GM12878 (cell line): Measurements from ENCODE around the gene SRGAP2C. TPM values are rescaled to one million over a fixed set of nuclear protein-coding genes. Genes with fewer than 3 reads are reported as not detected.
"Not testable (repeated sequence)": the region's sequence is repeated elsewhere in the genome, so short reads cannot be mapped to it uniquely, and the experiment has no call there.

ENCODE experiments used
- ATAC-seq: fragments of 200-7000 bp; cut with Tn5 transposase; 3 replicates; pipeline ENCODE4 v1.9.1; 2020; ENCODE audit warnings: mild to moderate bottlenecking, moderate library complexity
- BruUV-seq: library from RNA; stranded (reverse); fragments of 400-500 nt; replicated peaks from 2 replicates; lab custom pipeline; 2021; lab: Mats Ljungman, UMichigan
- CTCF ChIA-PET: fragments of 300-600 bp; sonication (Branson Sonifier 250); formaldehyde crosslinking; extraction: SDS; loops from one replicate; lab custom pipeline; 2021; ENCODE audit warnings: inconsistent platforms; lab: Yijun Ruan, JAX
- POLR2A ChIA-PET: fragments of 350-600 bp; formaldehyde crosslinking; extraction: SDS; loops from one replicate; lab custom pipeline; 2021; ENCODE audit warnings: inconsistent platforms; lab: Charles Lee
- RAD21 ChIA-PET: fragments of 300-600 bp; sonication (Branson Sonifier 250); formaldehyde crosslinking; loops from one replicate; lab custom pipeline; 2023; ENCODE audit warnings: antibody characterized with exemption; ENCODE audit not compliant: unreplicated experiment; lab: Charles Lee
- SMC1A ChIA-PET: fragments of 300-600 bp; sonication (Branson Sonifier 250); formaldehyde crosslinking; loops from one replicate; lab custom pipeline; 2023; ENCODE audit not compliant: unreplicated experiment, uncharacterized antibody; lab: Charles Lee
- DNase-seq: peaks from one replicate; pipeline ENCODE4 v3.0.0-alpha.2; 2011; ENCODE audit warnings: low read depth, low spot score
- FAIRE-seq: peaks from 3 replicates; lab custom pipeline; 2011; peaks lifted over from hg19 to GRCh38; lab: Jason Lieb, UNC
- H2AFZ ChIP-seq: 2 replicates; pipeline ENCODE4 v1.6.0; 2011; ENCODE audit warnings: low read depth, low read length, control low read depth; ENCODE audit not compliant: control insufficient read depth
- H3K27ac ChIP-seq: 2 replicates; pipeline ENCODE4 v1.5.1; 2011; ENCODE audit warnings: control low read depth; ENCODE audit not compliant: control insufficient read depth, insufficient read depth
- H3K27me3 ChIP-seq, 2 experiments: replicated peaks in 1 of 2; 2 replicates each; pipeline versions ENCODE4 v1.6.0 to v1.6.1; 2011; ENCODE audit warnings: low read length in 1 of 2; ENCODE audit not compliant: control insufficient read depth in 2 of 2, insufficient read depth in 2 of 2
- H3K36me3 ChIP-seq, 2 experiments: 2 replicates each; pipeline ENCODE4 v1.5.1; 2011; ENCODE audit warnings: low read length in 1 of 2; ENCODE audit not compliant: control insufficient read depth in 2 of 2, insufficient read depth in 2 of 2
- H3K4me1 ChIP-seq: 2 replicates; pipeline ENCODE4 v1.6.1; 2011; ENCODE audit warnings: mild to moderate bottlenecking, low read length, moderate library complexity, mixed read lengths; ENCODE audit not compliant: control insufficient read depth, insufficient read depth
- H3K4me2 ChIP-seq: 2 replicates; pipeline ENCODE4 v1.6.0; 2011; ENCODE audit warnings: control low read depth; ENCODE audit not compliant: control insufficient read depth, insufficient read depth
- H3K4me3 ChIP-seq: fragments of 200-600 bp; sonication (generic); 2 replicates; pipeline ENCODE4 v1.5.1; 2016
- H3K79me2 ChIP-seq: 2 replicates; pipeline ENCODE4 v1.6.0; 2011; ENCODE audit warnings: low read length; ENCODE audit not compliant: control insufficient read depth, insufficient read depth
- H3K9ac ChIP-seq: 2 replicates; pipeline ENCODE4 v1.8.0; 2011; ENCODE audit warnings: low read length, control low read depth, mixed read lengths; ENCODE audit not compliant: control insufficient read depth, insufficient read depth
- H3K9me3 ChIP-seq: replicated peaks from 3 replicates; pipeline ENCODE4 v1.5.1; 2011; ENCODE audit warnings: mild to moderate bottlenecking, low read length; ENCODE audit not compliant: control insufficient read depth, insufficient read depth
- H4K20me1 ChIP-seq: 2 replicates; pipeline ENCODE4 v1.6.0; 2011; ENCODE audit not compliant: control insufficient read depth, insufficient read depth
- SRF ChIP-seq, 2 experiments: IDR thresholded peaks; 2 replicates each; pipeline ENCODE4 v1.6.1; 2011; ENCODE audit warnings: low read depth in 2 of 2, low read length in 2 of 2, mild to moderate bottlenecking in 1 of 2, moderate library complexity in 1 of 2
- WGBS: methylation state at CpG from one replicate; pipeline ENCODE4 v1.1.6; 2016; ENCODE audit warnings: low lambda C conversion rate; ENCODE audit not compliant: insufficient replicate concordance, insufficient coverage; ENCODE audit errors: missing lambda C conversion rate; 5-methylcytosine and 5-hydroxymethylcytosine counted together
- in situ Hi-C: fragments of 300-500 bp; cut with MboI; formaldehyde crosslinking; loops from 9 replicates; pipeline ENCODE4 v1.14.3; 2018; ENCODE audit warnings: mixed read lengths
- intact Hi-C: fragments of 100-400 bp; cut with micrococcal nuclease; formaldehyde crosslinking; loops from one replicate; pipeline ENCODE4 v1.14.2; 2022; ENCODE audit not compliant: unreplicated experiment
- polyA plus RNA-seq, 11 experiments: library from polyadenylated mRNA; depleted of rRNA in 4 of 11; unstranded in 6 of 11; stranded (reverse) in 5 of 11; fragments of >200 nt; fragmentation: Nextera tagmentation in 4 of 11; fragmentation: Illumina TruSeq in 1 of 11; extraction: Ambion mirVana in 4 of 11; extraction: Trizol in 1 of 11; gene quantifications; 1 replicate in 1 of 11; 2 replicates in 10 of 11; pipeline versions ENCODE4 v1.2.1 to v1.2.3, GENCODE V29; 2011 to 2016; ENCODE audit warnings: inconsistent platforms in 2 of 11, missing spikeins in 2 of 11, low read depth in 1 of 11
- total RNA-seq, 4 experiments: library from RNA; depleted of rRNA in 3 of 4; stranded (reverse); fragments of >200 nt in 3 of 4; fragmentation: Illumina TruSeq in 1 of 4; extraction: Trizol in 1 of 4; gene quantifications; 2 replicates each; pipeline versions ENCODE4 v1.2.1 to v1.2.3, GENCODE V29; 2013 to 2021

The SRGAP2C gene
- total and polyA plus RNA-seq, 10 of the 15 experiments (the other 5 are each of a cell fraction or from before 2014, with no cell fraction given) = 0.82 to 7.6 (median 2.3) TPM

DNA sequence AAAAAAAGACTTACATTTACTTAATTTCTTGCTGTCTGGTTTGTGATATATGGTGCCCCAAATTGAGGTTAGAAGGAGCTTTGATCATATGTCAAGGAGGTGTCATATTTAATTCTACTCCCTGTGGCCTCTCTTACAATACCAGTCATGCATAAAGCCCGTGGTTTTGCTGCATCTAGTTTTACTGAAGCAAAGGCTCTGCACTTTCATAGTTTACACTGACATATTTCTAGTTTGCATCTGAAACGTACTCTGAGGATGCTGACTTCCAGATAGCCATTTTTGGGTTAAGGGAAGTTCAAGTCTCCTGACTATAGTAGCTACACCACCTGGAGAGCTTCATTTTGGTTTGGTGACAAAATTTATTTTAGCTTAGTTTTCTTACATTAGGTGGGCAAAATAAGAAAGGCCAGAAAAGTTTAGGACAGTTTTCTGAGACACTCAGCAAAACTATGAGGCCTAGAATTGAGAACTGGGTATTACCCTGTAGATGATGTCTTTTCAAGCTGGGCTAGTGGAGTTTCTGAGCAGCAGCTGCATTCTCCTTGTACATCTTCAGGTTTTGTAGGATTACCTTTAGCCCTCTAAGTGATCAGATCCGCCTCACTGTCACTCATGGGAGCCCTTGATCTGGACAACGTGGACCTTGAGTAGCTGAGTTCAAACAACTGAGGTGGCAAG is 47.8 kb downstream of the SRGAP2C start:
- BruUV-seq = not testable (repeated sequence)
- peak; percentile 79 for ATAC-seq
- peak in 1 of 2 experiments; percentile 56; a peak in 1 of 4 replicates for TF ChIP-seq SRF (IDR thresholded peaks at IDR 0.05; ENCODE audit: low read depth in 2 of 2, low read length in 2 of 2)

GRCh38 chr1:121234090-121234759 is 49.5 kb downstream of the SRGAP2C start:
- H3K4me1 ChIP-seq, H3K36me3 ChIP-seq, CTCF ChIA-PET, DNase-seq, H2AFZ ChIP-seq, RAD21 ChIA-PET, H3K4me3 ChIP-seq, H3K9ac ChIP-seq, H3K4me2 ChIP-seq, ATAC-seq, intact Hi-C loops, SMC1A ChIA-PET, FAIRE-seq, H3K9me3 ChIP-seq, in situ Hi-C loops, POLR2A ChIA-PET, H4K20me1 ChIP-seq, H3K79me2 ChIP-seq, H3K27me3 ChIP-seq, BruUV-seq, H3K27ac ChIP-seq: not testable (repeated sequence)
- no CpG with 5 or more reads among the region's 6 CpGs for WGBS

More for the DNA sequence above, 47.8 kb downstream of the SRGAP2C start:
- H2AFZ ChIP-seq, intact Hi-C loops, SMC1A ChIA-PET, H3K79me2 ChIP-seq, H3K9ac ChIP-seq, H3K9me3 ChIP-seq, H3K4me1 ChIP-seq, CTCF ChIA-PET, in situ Hi-C loops, H4K20me1 ChIP-seq, H3K36me3 ChIP-seq, H3K27me3 ChIP-seq, H3K4me3 ChIP-seq, H3K27ac ChIP-seq, FAIRE-seq, RAD21 ChIA-PET, POLR2A ChIA-PET, DNase-seq, H3K4me2 ChIP-seq: not testable (repeated sequence)
- WGBS = 0% methylated on average over 1 of the region's 4 CpGs

DNA sequence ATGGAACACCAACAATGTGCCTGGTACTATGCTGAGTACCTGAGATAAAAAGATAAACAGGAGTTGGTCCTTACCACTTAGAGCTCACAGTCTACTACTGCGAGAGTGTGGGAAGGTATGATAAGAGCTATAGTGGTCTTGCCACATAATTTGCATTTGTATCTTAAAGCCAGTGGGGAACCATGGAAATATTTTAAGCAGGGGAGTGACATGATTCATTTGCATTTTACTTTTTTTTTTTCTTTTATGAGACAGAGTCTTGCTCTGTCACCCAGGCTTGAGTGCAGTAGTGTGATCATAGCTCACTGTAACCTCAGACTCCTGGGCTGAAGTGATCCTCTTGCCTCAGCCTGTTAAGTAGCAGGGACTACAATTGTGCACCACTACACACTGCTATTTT is 53.6 kb downstream of the SRGAP2C start:
- H3K9ac ChIP-seq, RAD21 ChIA-PET, H3K4me2 ChIP-seq, H4K20me1 ChIP-seq, POLR2A ChIA-PET, H2AFZ ChIP-seq, H3K4me3 ChIP-seq, H3K4me1 ChIP-seq, DNase-seq, H3K9me3 ChIP-seq, H3K27me3 ChIP-seq, intact Hi-C loops, H3K79me2 ChIP-seq, CTCF ChIA-PET, BruUV-seq, SMC1A ChIA-PET, H3K27ac ChIP-seq, in situ Hi-C loops, FAIRE-seq, H3K36me3 ChIP-seq: not testable (repeated sequence)
- WGBS = 22% methylated on average over 1 of the region's 1 CpG
- ATAC-seq = peak; percentile 83
